ENCODE measurements around the gene TIGD6.

DNA sequence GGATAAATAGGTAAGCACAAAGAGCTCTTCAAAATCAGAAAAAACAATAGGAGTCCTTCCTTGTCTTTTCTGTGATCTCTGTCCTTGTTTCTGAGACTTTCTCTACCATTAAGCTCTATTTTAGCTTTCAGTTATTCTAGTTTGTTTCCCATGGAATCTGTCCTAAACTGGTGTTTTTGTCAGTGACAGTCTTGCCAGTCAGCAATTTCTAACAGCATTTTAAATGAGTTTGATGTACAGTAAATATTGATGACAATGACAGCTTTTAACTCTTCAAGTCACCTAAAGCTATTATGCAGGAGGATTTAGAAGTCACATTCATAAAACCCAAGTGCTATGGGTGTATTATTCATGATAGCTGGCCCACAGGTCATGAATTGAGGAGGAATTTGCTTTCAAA lies 17.9 kb downstream of the TIGD6 start:
- TF ChIP-seq, protein P1, sequence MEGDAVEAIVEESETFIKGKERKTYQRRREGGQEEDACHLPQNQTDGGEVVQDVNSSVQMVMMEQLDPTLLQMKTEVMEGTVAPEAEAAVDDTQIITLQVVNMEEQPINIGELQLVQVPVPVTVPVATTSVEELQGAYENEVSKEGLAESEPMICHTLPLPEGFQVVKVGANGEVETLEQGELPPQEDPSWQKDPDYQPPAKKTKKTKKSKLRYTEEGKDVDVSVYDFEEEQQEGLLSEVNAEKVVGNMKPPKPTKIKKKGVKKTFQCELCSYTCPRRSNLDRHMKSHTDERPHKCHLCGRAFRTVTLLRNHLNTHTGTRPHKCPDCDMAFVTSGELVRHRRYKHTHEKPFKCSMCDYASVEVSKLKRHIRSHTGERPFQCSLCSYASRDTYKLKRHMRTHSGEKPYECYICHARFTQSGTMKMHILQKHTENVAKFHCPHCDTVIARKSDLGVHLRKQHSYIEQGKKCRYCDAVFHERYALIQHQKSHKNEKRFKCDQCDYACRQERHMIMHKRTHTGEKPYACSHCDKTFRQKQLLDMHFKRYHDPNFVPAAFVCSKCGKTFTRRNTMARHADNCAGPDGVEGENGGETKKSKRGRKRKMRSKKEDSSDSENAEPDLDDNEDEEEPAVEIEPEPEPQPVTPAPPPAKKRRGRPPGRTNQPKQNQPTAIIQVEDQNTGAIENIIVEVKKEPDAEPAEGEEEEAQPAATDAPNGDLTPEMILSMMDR (IDR thresholded peaks at IDR 0.05; ENCODE audit: insufficient read depth, low read length, poor library complexity, severe bottlenecking), result no peak
- TF ChIP-seq EZH2phosphoT487 (conservative IDR thresholded peaks at IDR 0.05; ENCODE audit: low read length), result no peak
